ENCODE results near the gene ORM2. TPM values are rescaled to one million over a fixed set of nuclear protein-coding genes. Genes with fewer than 3 reads are reported as not detected.

Gene ORM2
- total and polyA plus RNA-seq, 2 of the 8 experiments (the other 6 are each of a cell fraction or from before 2014, with no cell fraction given) = 1.3 TPM; not detected in 1

GRCh38 chr9:114291886-114292590 is 37.6 kb upstream of the ORM2 start:
- Histone ChIP-seq H3K79me1 (ENCODE audit: low read depth, low read length) (no peaks in the 10 kb centered on the region), H3K27me3 (replicated peaks in 1 of 4; ENCODE audit: control insufficient read depth in 3 of 4, extremely low read depth in 1 of 4, insufficient read depth in 3 of 4, low read length in 3 of 4) (no peaks in the 10 kb centered on the region), H3K4me2 (ENCODE audit: insufficient read depth in 1 of 2, low read depth in 2 of 2, low read length in 2 of 2) (no peak overlapping the region), H3K4me1 (replicated peaks in 1 of 4; ENCODE audit: control insufficient read depth in 3 of 4, insufficient read depth in 4 of 4, low read length in 3 of 4) (peaks cover 0 to 10% (median 2%) of the 10 kb centered on the region in 4 experiments; a peak in 5 of 7 replicates), H4K91ac (replicated peaks; ENCODE audit: insufficient read length, low read length) (no peak overlapping the region), H3K56ac (replicated peaks; ENCODE audit: insufficient read length, low read depth, low read length) (no peak overlapping the region), H2BK12ac (ENCODE audit: low read depth, low read length) (no peak overlapping the region), H3K36me3 (ENCODE audit: control insufficient read depth in 2 of 4, insufficient read depth in 4 of 4, low read length in 3 of 4) (peaks cover 3 to 24% (median 15%) of the 10 kb centered on the region in 4 experiments; a peak in 6 of 8 replicates), H3K9ac (replicated peaks in 1 of 4; ENCODE audit: extremely low read depth in 1 of 4, low read depth in 3 of 4, low read length in 3 of 4) (no peak overlapping the region), H3K14ac (ENCODE audit: insufficient read length) (no peak overlapping the region), H2BK120ac (replicated peaks; ENCODE audit: low read depth, low read length) (no peak overlapping the region), H3K9me3 (ENCODE audit: insufficient read depth in 2 of 2, low read depth in 1 of 2, low read length in 1 of 2) (peaks cover 0 to 10% of the 10 kb centered on the region in 2 experiments; a peak in 2 of 4 replicates), H2BK20ac (ENCODE audit: low read length) (no peak overlapping the region), H3K18ac (ENCODE audit: extremely low read depth, low read length) (no peak overlapping the region), H4K8ac (ENCODE audit: extremely low read depth, insufficient read depth, low read length) (no peak overlapping the region), H2BK15ac (ENCODE audit: low read length) (no peak overlapping the region), H2BK5ac (ENCODE audit: low read depth, low read length) (no peak overlapping the region), H3K27ac (ENCODE audit: low read depth, low read length) (no peak overlapping the region), H3K23ac (ENCODE audit: insufficient read length) (no peak overlapping the region), H3K4me3 (ENCODE audit: extremely low read depth in 1 of 4, insufficient read depth in 2 of 4, low read depth in 3 of 4, low read length in 4 of 4) (no peak overlapping the region), H4K5ac (ENCODE audit: insufficient read length, low read depth, low read length) (no peak overlapping the region), H3K79me2 (ENCODE audit: control insufficient read depth in 1 of 2, insufficient read depth in 2 of 2, low read length in 2 of 2) (no peaks in the 10 kb centered on the region), H2AK5ac (ENCODE audit: low read depth, low read length) (no peak overlapping the region), H3K23me2 (ENCODE audit: low read depth, low read length) (no peaks in the 10 kb centered on the region), H2AFZ (ENCODE audit: low read length) (no peak overlapping the region), H3K4ac (replicated peaks; ENCODE audit: insufficient read length, low read depth, low read length) (no peak overlapping the region), H4K20me1 (replicated peaks in 1 of 2; ENCODE audit: control insufficient read depth in 1 of 2, insufficient read depth in 2 of 2, low read length in 2 of 2) (peaks cover 0 to 4% of the 10 kb centered on the region in 2 experiments)
- 88% methylated on average over 11 of the region's 11 CpGs; no CpG with 5 or more reads in 1 of the 2 experiments for WGBS, 2 experiments (ENCODE audit: extremely low coverage in 1 of 2, insufficient coverage in 1 of 2, insufficient read length in 1 of 2, insufficient replicate concordance in 2 of 2, low coverage in 1 of 2, low lambda C conversion rate in 2 of 2, missing lambda C conversion rate in 1 of 2)
- no peak for TF ChIP-seq RBBP5 (IDR thresholded peaks at IDR 0.05; ENCODE audit: borderline replicate concordance, low read depth, low read length)
- TF ChIP-seq SIRT6 (IDR thresholded peaks at IDR 0.05; ENCODE audit: low read length) = no peak
- TF ChIP-seq USF2 (IDR thresholded peaks at IDR 0.05; ENCODE audit: low read length) = no peak
- no peak for TF ChIP-seq SIN3A (conservative IDR thresholded peaks at IDR 0.05 in 1 of 2, IDR thresholded peaks at IDR 0.05 in 1 of 2; ENCODE audit: low read depth in 1 of 2, low read length in 2 of 2)
- TF ChIP-seq CHD1 (IDR thresholded peaks at IDR 0.05; ENCODE audit: low read depth, low read length) = no peak
- no peak for TF ChIP-seq RXRA (IDR thresholded peaks at IDR 0.05; ENCODE audit: insufficient read depth, low read depth, low read length)
- POLR2A ChIA-PET (ENCODE audit: partially characterized antibody) = interaction anchor here (1.6 kb wide), 1 partner anchor 184 kb away, joined by 8 read pairs; no protein-coding TSS in a partner anchor
- DNase-seq (ENCODE audit: low read depth in 1 of 2, low spot score in 2 of 2) (no peak), FAIRE-seq (no peak)
- CTCF ChIA-PET (ENCODE audit: partially characterized antibody) = interaction anchor here (0.6 to 6.3 kb wide), 26 partner anchors 11 to 679 kb away, joined by 3 to 205 read pairs (median 6); partner anchors contain the start of genes AMBP and COL27A1
